ENCODE results near the gene SLC35F3. TPM values are rescaled to one million over a fixed set of nuclear protein-coding genes. Genes with fewer than 3 reads are reported as not detected.

The SLC35F3 gene
- total and polyA plus RNA-seq, 9 of the 15 experiments (the other 6 are each of a cell fraction or from before 2014, with no cell fraction given): 0.04 to 0.07 (median 0.04) TPM; not detected in 6

DNA sequence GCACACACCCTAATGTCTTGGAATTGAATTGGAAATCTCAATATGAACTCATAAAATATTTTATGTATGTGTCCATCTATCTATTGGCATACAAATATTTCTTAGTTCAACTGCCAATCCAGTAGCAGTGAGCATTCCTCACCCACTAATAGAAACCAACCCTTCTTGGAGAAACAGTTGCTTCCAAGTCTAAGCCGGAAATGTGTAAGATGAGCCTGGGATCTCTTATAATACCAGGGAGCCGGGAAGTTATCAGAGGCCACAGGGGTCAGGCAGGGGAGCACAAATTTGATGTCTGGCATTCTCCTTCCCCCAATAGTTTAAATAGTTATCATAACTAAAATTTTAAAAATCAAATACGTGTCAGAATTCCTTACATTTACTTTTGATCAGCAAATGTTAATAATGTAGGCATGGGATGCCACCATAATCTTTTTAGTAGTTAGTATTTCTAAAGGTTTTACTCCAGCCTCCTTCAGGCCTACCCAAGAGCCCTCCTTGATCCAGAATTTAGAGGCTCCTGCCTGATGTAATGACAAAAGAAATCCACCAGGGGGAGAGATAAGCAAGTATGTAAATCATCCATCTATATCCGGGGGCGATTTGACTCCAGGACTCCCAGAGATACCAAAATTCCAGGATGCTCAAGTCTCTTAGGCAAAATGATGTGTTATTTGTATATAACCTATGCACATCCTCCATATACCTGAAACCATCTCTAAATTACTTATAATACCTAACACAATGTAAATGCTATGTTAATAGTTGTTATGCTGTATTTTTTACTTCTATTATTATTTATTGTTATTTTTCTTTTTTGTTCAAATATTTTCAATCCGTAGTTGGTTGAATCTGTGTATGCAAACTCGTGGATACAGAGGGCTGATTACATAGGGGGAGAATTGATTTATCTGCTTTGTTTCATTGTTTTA lies 250.1 kb downstream of the SLC35F3 start (continued):
- no peak for TF ChIP-seq NR2C2 (CRISPR knock-in tag; IDR thresholded peaks at IDR 0.05)
- TF ChIP-seq NR2C2 (tag; IDR thresholded peaks at IDR 0.05): no peak
- no peak for TF ChIP-seq HCFC1 (IDR thresholded peaks at IDR 0.05; ENCODE audit: low read depth, low read length)
- no peak for TF ChIP-seq POLR3G (IDR thresholded peaks at IDR 0.05; ENCODE audit: extremely low read depth, insufficient read length, insufficient replicate concordance)
- TF ChIP-seq TCF3 (CRISPR knock-in tag; IDR thresholded peaks at IDR 0.05): no peak
- TF ChIP-seq THRAP3 (IDR thresholded peaks at IDR 0.05; ENCODE audit: borderline replicate concordance): no peak
- TF ChIP-seq, protein P1, sequence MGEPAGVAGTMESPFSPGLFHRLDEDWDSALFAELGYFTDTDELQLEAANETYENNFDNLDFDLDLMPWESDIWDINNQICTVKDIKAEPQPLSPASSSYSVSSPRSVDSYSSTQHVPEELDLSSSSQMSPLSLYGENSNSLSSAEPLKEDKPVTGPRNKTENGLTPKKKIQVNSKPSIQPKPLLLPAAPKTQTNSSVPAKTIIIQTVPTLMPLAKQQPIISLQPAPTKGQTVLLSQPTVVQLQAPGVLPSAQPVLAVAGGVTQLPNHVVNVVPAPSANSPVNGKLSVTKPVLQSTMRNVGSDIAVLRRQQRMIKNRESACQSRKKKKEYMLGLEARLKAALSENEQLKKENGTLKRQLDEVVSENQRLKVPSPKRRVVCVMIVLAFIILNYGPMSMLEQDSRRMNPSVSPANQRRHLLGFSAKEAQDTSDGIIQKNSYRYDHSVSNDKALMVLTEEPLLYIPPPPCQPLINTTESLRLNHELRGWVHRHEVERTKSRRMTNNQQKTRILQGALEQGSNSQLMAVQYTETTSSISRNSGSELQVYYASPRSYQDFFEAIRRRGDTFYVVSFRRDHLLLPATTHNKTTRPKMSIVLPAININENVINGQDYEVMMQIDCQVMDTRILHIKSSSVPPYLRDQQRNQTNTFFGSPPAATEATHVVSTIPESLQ (CRISPR knock-in tag; IDR thresholded peaks at IDR 0.05): no peak
- no peak for TF ChIP-seq MYNN (IDR thresholded peaks at IDR 0.05)
- TF ChIP-seq MYNN (CRISPR knock-in tag; IDR thresholded peaks at IDR 0.05): no peak
- TF ChIP-seq ZNF316 (IDR thresholded peaks at IDR 0.05): no peak
- TF ChIP-seq NELFE (IDR thresholded peaks at IDR 0.05; ENCODE audit: insufficient read depth, insufficient read length): no peak
- TF ChIP-seq MAZ (CRISPR knock-in tag; conservative IDR thresholded peaks at IDR 0.05 in 1 of 2, IDR thresholded peaks at IDR 0.05 in 1 of 2): peak in 1 of 2 experiments; percentile 34; a peak in 2 of 4 replicates
- TF ChIP-seq, protein P2, sequence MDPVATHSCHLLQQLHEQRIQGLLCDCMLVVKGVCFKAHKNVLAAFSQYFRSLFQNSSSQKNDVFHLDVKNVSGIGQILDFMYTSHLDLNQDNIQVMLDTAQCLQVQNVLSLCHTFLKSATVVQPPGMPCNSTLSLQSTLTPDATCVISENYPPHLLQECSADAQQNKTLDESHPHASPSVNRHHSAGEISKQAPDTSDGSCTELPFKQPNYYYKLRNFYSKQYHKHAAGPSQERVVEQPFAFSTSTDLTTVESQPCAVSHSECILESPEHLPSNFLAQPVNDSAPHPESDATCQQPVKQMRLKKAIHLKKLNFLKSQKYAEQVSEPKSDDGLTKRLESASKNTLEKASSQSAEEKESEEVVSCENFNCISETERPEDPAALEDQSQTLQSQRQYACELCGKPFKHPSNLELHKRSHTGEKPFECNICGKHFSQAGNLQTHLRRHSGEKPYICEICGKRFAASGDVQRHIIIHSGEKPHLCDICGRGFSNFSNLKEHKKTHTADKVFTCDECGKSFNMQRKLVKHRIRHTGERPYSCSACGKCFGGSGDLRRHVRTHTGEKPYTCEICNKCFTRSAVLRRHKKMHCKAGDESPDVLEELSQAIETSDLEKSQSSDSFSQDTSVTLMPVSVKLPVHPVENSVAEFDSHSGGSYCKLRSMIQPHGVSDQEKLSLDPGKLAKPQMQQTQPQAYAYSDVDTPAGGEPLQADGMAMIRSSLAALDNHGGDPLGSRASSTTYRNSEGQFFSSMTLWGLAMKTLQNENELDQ (CRISPR knock-in tag; IDR thresholded peaks at IDR 0.05; ENCODE audit: borderline replicate concordance): no peak
- no peak for TF ChIP-seq TAF7 (tag; IDR thresholded peaks at IDR 0.05)
- TF ChIP-seq, protein P3, sequence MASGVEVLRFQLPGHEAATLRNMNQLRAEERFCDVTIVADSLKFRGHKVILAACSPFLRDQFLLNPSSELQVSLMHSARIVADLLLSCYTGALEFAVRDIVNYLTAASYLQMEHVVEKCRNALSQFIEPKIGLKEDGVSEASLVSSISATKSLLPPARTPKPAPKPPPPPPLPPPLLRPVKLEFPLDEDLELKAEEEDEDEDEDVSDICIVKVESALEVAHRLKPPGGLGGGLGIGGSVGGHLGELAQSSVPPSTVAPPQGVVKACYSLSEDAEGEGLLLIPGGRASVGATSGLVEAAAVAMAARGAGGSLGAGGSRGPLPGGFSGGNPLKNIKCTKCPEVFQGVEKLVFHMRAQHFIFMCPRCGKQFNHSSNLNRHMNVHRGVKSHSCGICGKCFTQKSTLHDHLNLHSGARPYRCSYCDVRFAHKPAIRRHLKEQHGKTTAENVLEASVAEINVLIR (CRISPR knock-in tag; IDR thresholded peaks at IDR 0.05): no peak
- TF ChIP-seq ZNF445 (CRISPR knock-in tag; IDR thresholded peaks at IDR 0.05; ENCODE audit: low read depth): no peak
- no peak for TF ChIP-seq YY1 (IDR thresholded peaks at IDR 0.05; ENCODE audit: borderline replicate concordance in 1 of 3, control insufficient read depth in 1 of 3, extremely low read depth in 1 of 3, insufficient read depth in 3 of 3, insufficient read length in 1 of 3, insufficient replicate concordance in 2 of 3, low read depth in 1 of 3, low read length in 2 of 3)
- no peak for TF ChIP-seq CBX8 (IDR thresholded peaks at IDR 0.05; ENCODE audit: borderline replicate concordance, extremely low read depth, low read depth, low read length, poor library complexity, severe bottlenecking)
- no peak for TF ChIP-seq ZNF121 (CRISPR knock-in tag; conservative IDR thresholded peaks at IDR 0.05)
- TF ChIP-seq IFI16 (CRISPR knock-in tag; IDR thresholded peaks at IDR 0.05): no peak
- TF ChIP-seq KLF6 (CRISPR knock-in tag; IDR thresholded peaks at IDR 0.05; ENCODE audit: borderline replicate concordance): no peak
- no peak for TF ChIP-seq TARDBP (IDR thresholded peaks at IDR 0.05)
- no peak for TF ChIP-seq GTF2F1 (IDR thresholded peaks at IDR 0.05; ENCODE audit: low read depth, low read length)

All from K562 (cell line).